HepG2 (cell line): ENCODE measurements around the gene LCAT. TPM values are rescaled to one million over a fixed set of nuclear protein-coding genes. Genes with fewer than 3 reads are reported as not detected.

ENCODE experiments used
- CHD2 ChIP-seq: IDR thresholded peaks from 2 replicates; pipeline ENCODE4 v1.6.1; 2011; ENCODE audit warnings: low read depth, low read length, improper control_type of control experiment
- EZH2 ChIP-seq: conservative IDR thresholded peaks from 2 replicates; pipeline ENCODE4 v1.6.1; 2012; ENCODE audit warnings: mild to moderate bottlenecking, low read depth, low read length, moderate library complexity
- JUNB ChIP-seq: sonication (generic); formaldehyde crosslinking; IDR thresholded peaks from 2 replicates; pipeline ENCODE4 v1.8.0; 2022; ENCODE audit warnings: missing genetic modification reagents, mild to moderate bottlenecking, borderline replicate concordance
- KAT2B ChIP-seq: fragments of 150-350 bp; IDR thresholded peaks from 2 replicates; pipeline ENCODE4 v1.6.1; 2014; ENCODE audit warnings: low read depth, low read length, borderline replicate concordance
- MED8 ChIP-seq: sonication (generic); formaldehyde crosslinking; IDR thresholded peaks from 2 replicates; pipeline ENCODE4 v1.8.1; 2023; ENCODE audit warnings: mild to moderate bottlenecking, missing genetic modification reagents; ENCODE audit not compliant: insufficient replicate concordance
- MTF1 ChIP-seq: sonication (generic); formaldehyde crosslinking; IDR thresholded peaks from 2 replicates; pipeline ENCODE4 v1.5.0; 2020; ENCODE audit warnings: missing genetic modification reagents
- MYC ChIP-seq: sonication (generic); formaldehyde crosslinking; IDR thresholded peaks from 2 replicates; pipeline ENCODE4 v1.9.0; 2021; ENCODE audit warnings: missing genetic modification reagents, borderline replicate concordance
- NR1H2 ChIP-seq: sonication (generic); formaldehyde crosslinking; IDR thresholded peaks from 2 replicates; pipeline ENCODE4 v1.8.1; 2022; ENCODE audit warnings: low read depth, missing genetic modification reagents, borderline replicate concordance
- NR2F2 ChIP-seq: IDR thresholded peaks from 2 replicates; pipeline ENCODE4 v1.6.1; 2012; ENCODE audit warnings: low read depth, inconsistent platforms, borderline replicate concordance
- PLRG1 ChIP-seq: fragments of 450-650 bp; conservative IDR thresholded peaks from 2 replicates; pipeline ENCODE4 v1.6.1; 2016
- POLR2AphosphoS5 ChIP-seq: IDR thresholded peaks from 2 replicates; pipeline ENCODE4 v1.6.1; 2012; ENCODE audit warnings: low read depth, low read length
- PTBP1 ChIP-seq: fragments of 200-400 bp; formaldehyde crosslinking; IDR thresholded peaks from 2 replicates; pipeline ENCODE4 v1.6.1; 2018; ENCODE audit warnings: low read length, low read depth; ENCODE audit not compliant: poor library complexity, severe bottlenecking
- RAD51 ChIP-seq: fragments of 450-650 bp; IDR thresholded peaks from 2 replicates; pipeline ENCODE4 v1.6.1; 2016; ENCODE audit warnings: borderline replicate concordance
- RBM22 ChIP-seq: fragments of 200-400 bp; formaldehyde crosslinking; optimal IDR thresholded peaks from 2 replicates; pipeline ENCODE3; 2017; ENCODE audit warnings: mild to moderate bottlenecking, low read length, moderate library complexity
- SMAD3 ChIP-seq: sonication (generic); formaldehyde crosslinking; IDR thresholded peaks from 2 replicates; pipeline ENCODE4 v1.4.0; 2020; ENCODE audit warnings: missing genetic modification reagents
- SRY ChIP-seq: sonication (generic); formaldehyde crosslinking; IDR thresholded peaks from 2 replicates; pipeline ENCODE4 v1.8.0; 2022; ENCODE audit warnings: mild to moderate bottlenecking, missing genetic modification reagents
- THYN1 ChIP-seq: sonication (generic); formaldehyde crosslinking; IDR thresholded peaks from 2 replicates; pipeline ENCODE4 v1.8.1; 2023; ENCODE audit warnings: low read depth, mild to moderate bottlenecking, moderate library complexity, missing genetic modification reagents, borderline replicate concordance
- ZBTB21 ChIP-seq: sonication (generic); formaldehyde crosslinking; IDR thresholded peaks from 2 replicates; pipeline ENCODE4 v1.4.0; 2020; ENCODE audit warnings: missing genetic modification reagents
- ZBTB42 ChIP-seq: sonication (generic); formaldehyde crosslinking; IDR thresholded peaks from 2 replicates; pipeline ENCODE4 v1.5.0; 2020; ENCODE audit warnings: mild to moderate bottlenecking, missing genetic modification reagents
- ZNF17 ChIP-seq: sonication (generic); formaldehyde crosslinking; IDR thresholded peaks from 2 replicates; pipeline ENCODE4 v1.5.0; 2020; ENCODE audit warnings: mild to moderate bottlenecking, missing genetic modification reagents
- ZNF205 ChIP-seq: IDR thresholded peaks from 2 replicates; pipeline ENCODE4 v1.6.1; 2018; ENCODE audit warnings: missing biosample characterization, missing genetic modification reagents
- ZNF432 ChIP-seq: sonication (generic); formaldehyde crosslinking; IDR thresholded peaks from 2 replicates; pipeline ENCODE4 v1.5.0; 2020; ENCODE audit warnings: missing genetic modification reagents, mild to moderate bottlenecking, borderline replicate concordance
- ZNF550 ChIP-seq: sonication (generic); formaldehyde crosslinking; IDR thresholded peaks from 2 replicates; pipeline ENCODE4 v1.4.0; 2020; ENCODE audit warnings: mild to moderate bottlenecking, missing genetic modification reagents, borderline replicate concordance
- ZNF780A ChIP-seq: sonication (generic); formaldehyde crosslinking; IDR thresholded peaks from 2 replicates; pipeline ENCODE4 v1.8.0; 2022; ENCODE audit warnings: mild to moderate bottlenecking, missing genetic modification reagents, moderate library complexity
- polyA plus RNA-seq, 8 experiments: library from polyadenylated mRNA; depleted of rRNA in 3 of 8; stranded (reverse) in 7 of 8; unstranded in 1 of 8; fragments of >200 nt; fragmentation: Illumina TruSeq in 4 of 8; extraction: Trizol in 4 of 8; gene quantifications; 2 replicates each; pipeline versions ENCODE4 v1.2.1 to v1.2.3, GENCODE V29; 2011 to 2016; ENCODE audit warnings: low read depth in 4 of 8, missing spikeins in 1 of 8, mixed read lengths in 1 of 8; ENCODE audit not compliant: insufficient read depth in 1 of 8
- total RNA-seq, 5 experiments: library from RNA; depleted of rRNA; stranded (reverse); fragments of >200 nt; fragmentation: Illumina TruSeq; extraction: Trizol; gene quantifications; 2 replicates each; pipeline ENCODE4 v1.2.3, GENCODE V29; 2016; ENCODE audit warnings: low read depth in 1 of 5
- TF ChIP-seq, protein P1 (sequence below): IDR thresholded peaks from 2 replicates; pipeline ENCODE4 v1.6.1; 2016; ENCODE audit warnings: mild to moderate bottlenecking
- TF ChIP-seq, protein P2 (sequence below): sonication (generic); formaldehyde crosslinking; IDR thresholded peaks from 2 replicates; pipeline ENCODE4 v1.4.0; 2020; ENCODE audit warnings: missing genetic modification reagents
- TF ChIP-seq, protein P3 (sequence below): IDR thresholded peaks from 2 replicates; pipeline ENCODE4 v1.6.1; 2016; ENCODE audit warnings: low read depth

Gene LCAT
- total and polyA plus RNA-seq, 2 of the 13 experiments (the other 11 are each of a cell fraction or from before 2014, with no cell fraction given): 36.1 to 38.9 TPM

DNA sequence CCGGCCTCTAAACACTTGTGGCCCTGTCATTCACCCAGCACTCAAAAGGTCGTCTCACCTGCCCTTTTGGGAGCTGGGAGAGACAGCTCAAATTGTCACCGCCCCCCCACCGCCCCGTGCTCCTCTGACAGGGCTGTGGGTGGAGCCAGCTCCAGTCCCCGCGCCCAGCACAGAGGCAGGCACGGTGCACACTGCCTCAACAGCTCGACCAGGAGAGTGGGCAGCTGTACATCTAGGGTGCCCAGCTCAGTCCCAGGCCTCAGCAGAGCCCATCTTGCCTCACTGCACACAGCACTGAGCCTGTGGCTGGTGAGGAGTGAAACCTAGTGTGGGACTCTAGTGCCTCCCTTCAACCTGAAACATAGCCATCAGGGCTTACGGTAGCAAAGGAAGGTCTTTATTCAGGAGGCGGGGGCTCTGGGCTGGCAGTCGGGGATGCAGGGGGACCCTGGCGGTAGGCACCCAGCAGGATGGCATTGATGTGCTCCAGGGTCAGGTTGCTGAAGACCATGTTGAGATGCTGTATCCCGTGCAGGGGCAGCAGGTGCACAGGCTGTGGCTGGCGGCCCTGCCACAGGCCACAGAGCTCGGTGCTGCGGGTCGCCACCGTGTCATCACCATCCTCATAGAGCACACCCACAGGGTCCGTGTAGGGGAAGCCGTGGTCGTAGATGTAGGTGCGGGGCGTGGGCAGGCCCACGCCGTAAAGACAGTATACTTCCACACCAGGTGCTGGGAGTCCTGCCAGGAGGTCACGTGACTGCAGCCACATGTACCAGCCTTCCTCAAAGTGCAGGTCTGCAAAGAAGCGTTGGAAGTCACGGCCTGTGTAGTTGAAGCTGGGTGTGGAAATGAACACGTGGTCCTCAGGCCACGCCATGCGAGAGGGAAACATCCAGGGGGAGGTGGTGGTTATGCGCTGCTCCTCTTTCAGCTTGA is 4.1 kb downstream of the LCAT start (continued):
- TF ChIP-seq JUNB (CRISPR knock-in tag) (0 out of 2 replicates have a peak, but pooled peaks have one; percentile 14), ZBTB42 (CRISPR knock-in tag) (no peak), NR1H2 (no peak), ZNF780A (no peak), KAT2B (no peak), THYN1 (no peak), PTBP1 (no peak), MYC (CRISPR knock-in tag) (no peak), POLR2AphosphoS5 (peak; percentile 40; the same call in 1 of the 2 replicates), ZBTB21 (CRISPR knock-in tag) (no peak), SMAD3 (CRISPR knock-in tag) (no peak), ZNF17 (CRISPR knock-in tag) (no peak), RBM22 (peak; percentile 79), CHD2 (no peak), NR2F2 (no peak), MTF1 (CRISPR knock-in tag) (no peak), PLRG1 (no peak), SRY (CRISPR knock-in tag) (no peak), RAD51 (no peak), MED8 (CRISPR knock-in tag) (no peak), ZNF550 (no peak), EZH2 (no peak), ZNF432 (CRISPR knock-in tag) (no peak), ZNF205 (CRISPR knock-in tag) (no peak)
- TF ChIP-seq, protein P1, sequence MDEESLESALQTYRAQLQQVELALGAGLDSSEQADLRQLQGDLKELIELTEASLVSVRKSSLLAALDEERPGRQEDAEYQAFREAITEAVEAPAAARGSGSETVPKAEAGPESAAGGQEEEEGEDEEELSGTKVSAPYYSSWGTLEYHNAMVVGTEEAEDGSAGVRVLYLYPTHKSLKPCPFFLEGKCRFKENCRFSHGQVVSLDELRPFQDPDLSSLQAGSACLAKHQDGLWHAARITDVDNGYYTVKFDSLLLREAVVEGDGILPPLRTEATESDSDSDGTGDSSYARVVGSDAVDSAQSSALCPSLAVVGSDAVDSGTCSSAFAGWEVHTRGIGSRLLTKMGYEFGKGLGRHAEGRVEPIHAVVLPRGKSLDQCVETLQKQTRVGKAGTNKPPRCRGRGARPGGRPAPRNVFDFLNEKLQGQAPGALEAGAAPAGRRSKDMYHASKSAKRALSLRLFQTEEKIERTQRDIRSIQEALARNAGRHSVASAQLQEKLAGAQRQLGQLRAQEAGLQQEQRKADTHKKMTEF: 0 out of 2 replicates have a peak, but pooled peaks have one; percentile 7
- TF ChIP-seq, protein P2, sequence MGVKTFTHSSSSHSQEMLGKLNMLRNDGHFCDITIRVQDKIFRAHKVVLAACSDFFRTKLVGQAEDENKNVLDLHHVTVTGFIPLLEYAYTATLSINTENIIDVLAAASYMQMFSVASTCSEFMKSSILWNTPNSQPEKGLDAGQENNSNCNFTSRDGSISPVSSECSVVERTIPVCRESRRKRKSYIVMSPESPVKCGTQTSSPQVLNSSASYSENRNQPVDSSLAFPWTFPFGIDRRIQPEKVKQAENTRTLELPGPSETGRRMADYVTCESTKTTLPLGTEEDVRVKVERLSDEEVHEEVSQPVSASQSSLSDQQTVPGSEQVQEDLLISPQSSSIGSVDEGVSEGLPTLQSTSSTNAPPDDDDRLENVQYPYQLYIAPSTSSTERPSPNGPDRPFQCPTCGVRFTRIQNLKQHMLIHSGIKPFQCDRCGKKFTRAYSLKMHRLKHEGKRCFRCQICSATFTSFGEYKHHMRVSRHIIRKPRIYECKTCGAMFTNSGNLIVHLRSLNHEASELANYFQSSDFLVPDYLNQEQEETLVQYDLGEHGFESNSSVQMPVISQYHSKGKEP (CRISPR knock-in tag): no peak
- TF ChIP-seq, protein P3, sequence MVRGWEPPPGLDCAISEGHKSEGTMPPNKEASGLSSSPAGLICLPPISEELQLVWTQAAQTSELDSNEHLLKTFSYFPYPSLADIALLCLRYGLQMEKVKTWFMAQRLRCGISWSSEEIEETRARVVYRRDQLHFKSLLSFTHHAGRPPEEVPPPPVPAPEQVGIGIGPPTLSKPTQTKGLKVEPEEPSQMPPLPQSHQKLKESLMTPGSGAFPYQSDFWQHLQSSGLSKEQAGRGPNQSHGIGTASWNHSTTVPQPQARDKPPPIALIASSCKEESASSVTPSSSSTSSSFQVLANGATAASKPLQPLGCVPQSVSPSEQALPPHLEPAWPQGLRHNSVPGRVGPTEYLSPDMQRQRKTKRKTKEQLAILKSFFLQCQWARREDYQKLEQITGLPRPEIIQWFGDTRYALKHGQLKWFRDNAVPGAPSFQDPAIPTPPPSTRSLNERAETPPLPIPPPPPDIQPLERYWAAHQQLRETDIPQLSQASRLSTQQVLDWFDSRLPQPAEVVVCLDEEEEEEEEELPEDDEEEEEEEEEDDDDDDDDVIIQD (CRISPR knock-in tag): no peak
